GM21825 (cell line): Measurements from ENCODE around the gene KRTAP9-7.
"Not testable (repeated sequence)": the region's sequence is repeated elsewhere in the genome, so short reads cannot be mapped to it uniquely, and the experiment has no call there.

Source experiments
- ATAC-seq: cut with Tn5 transposase; IDR thresholded peaks from one replicate; pipeline ENCODE4 v1.9.1; 2021; ENCODE audit warnings: mild to moderate bottlenecking, moderate library complexity; ENCODE audit not compliant: unreplicated experiment

Gene KRTAP9-7

GRCh38 chr17:41271323-41271722 is 4.2 kb upstream of the KRTAP9-7 start:
- not testable (repeated sequence) for ATAC-seq

DNA sequence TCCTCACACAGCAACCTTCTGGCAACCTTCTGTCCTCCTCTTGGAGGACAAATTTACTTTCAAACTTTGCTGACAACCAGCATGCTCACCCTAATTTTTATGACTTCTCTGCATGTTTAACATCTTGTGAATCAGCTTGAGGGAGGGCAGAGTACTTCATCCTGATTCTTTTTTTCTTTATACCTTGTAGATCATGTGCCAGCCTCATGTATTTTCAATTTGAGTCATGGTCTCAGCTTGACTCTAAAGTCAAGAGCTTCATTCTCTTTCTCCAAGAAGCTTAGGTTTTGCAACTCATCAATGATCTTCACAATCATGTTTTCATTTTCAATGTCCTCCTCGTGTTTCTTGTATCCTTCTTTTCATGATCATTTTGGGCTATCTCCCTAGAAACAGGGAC is 3.6 kb upstream of the KRTAP9-7 start:
- no peak for ATAC-seq

DNA sequence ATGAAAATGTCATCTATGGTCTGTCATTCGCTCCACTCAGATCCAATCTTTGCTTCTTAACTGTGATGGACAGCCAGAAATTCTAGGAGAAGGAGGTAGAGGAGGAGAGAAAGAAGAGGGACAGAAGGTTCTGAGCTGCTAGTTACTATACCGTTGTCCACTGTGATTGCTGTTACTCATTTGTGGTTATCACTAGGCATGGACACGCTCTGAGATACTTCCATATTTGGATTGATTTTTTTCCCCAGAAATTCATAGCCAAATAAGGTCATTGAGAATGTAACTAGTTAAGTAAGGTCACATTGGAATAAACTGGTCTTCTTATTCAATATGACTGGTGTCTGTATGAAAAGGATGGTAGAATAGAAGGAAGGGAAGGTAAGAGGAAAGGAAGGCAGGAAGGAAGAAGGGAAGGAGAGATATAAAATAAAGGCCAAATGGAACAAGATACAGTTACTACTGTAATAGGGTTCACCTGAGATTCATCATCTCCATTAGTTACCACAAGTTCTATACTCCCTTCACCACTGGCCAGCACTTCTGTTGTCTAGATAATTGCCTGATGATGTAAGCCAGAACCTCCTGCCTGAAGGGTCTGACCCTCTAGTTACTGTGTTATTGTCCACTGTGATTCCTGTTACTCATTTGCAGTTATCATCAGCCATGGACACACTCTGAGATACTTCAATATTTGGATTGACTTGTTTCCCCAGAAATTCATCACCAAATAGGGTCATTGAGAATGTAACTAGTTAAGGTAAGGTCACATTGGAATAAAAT is 2.9 kb downstream of the KRTAP9-7 start:
- no peak for ATAC-seq

- no peak for ATAC-seq
These were observed 8.5 kb downstream of the KRTAP9-7 start for GRCh38 chr17:41284043-41284442.

DNA sequence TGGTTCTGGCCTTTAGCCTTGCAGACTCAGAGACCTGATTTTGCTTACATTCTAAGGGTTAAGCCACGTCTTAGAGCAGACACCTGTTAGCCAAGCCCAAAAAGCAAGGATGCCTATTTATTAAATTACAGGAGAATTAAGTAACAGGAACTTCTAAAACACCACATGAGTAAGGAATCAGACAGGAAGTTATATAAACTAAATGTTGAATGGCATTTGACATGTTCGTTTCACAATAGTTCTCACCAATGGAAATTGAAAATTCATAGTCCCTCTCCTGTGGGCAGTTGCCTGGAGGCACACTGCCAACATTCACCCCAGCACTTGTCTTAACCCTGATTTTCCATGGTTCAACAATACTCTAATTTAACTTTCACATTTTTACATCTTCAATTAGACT is 9.0 kb downstream of the KRTAP9-7 start:
- no peak for ATAC-seq

DNA sequence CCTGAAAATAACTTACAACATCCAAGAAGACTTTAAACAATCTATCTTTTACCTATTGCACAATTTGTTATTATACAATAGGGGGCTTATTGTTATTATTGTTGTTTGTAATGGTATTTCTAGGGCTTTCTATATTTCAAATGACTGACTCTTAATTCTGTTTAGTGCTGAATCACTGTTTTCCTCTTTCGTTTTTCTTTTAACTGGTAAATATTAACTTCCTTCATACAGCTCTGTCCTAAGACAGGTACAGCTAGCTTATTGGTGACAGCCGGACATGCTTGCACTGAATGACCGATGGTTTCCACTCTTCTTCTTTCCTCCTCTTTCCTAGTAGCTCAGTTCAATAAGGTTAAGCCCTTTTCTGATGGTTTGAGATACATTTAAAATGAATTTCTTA is 11.6 kb downstream of the KRTAP9-7 start:
- no peak for ATAC-seq

DNA sequence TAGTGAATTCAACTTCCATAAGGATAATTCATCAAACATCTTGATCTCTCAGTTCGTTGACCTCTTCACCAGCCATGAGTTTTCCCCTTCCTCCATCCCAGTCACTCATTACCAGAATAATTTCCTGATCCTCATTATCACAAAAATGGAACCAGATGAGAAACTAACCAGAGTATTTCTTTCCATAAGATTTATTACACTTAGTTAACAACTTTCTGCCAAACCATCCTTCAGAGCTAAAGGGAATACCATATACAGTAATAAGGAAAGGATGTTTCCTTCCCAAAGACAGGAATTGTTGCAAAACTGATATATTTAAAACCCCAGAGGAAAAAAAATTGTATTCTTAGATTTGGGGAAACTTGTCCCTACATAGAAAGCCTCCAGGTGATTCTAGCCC is 18.5 kb downstream of the KRTAP9-7 start:
- ATAC-seq: no peak

GRCh38 chr17:41296846-41297245 is 21.3 kb downstream of the KRTAP9-7 start:
- ATAC-seq: no peak

DNA sequence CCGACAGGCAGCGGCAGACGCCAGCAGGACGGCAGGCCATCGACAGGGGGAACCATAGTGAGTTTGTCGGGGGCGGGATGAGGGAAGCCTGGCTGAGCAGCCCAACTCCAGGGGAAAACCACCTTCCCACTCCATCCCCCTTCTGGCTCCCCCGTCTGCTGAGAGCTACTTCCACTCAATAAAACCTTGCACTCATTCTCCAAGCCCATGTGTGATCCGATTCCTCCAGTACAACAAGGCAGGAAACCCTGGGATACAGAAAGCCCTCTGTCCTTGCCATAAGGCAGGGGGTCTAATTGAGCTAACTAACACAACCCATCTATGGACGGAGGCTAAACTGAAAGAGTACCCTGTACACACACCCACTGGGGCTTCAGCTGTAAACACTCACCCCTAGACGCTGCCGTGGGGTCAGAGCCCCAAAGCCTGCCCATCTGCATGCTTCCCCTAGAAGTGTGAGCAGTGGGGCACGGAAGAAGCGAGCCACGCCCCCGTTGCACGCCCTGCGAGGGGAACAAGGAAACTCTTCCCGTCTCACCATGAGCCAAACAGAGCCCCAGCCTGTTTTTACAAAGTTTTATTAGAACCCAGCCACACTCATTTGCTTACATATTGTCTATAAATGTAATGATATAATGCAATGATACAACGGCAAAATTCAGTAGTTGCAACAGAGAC is 23.1 kb downstream of the KRTAP9-7 start:
- no peak for ATAC-seq

DNA sequence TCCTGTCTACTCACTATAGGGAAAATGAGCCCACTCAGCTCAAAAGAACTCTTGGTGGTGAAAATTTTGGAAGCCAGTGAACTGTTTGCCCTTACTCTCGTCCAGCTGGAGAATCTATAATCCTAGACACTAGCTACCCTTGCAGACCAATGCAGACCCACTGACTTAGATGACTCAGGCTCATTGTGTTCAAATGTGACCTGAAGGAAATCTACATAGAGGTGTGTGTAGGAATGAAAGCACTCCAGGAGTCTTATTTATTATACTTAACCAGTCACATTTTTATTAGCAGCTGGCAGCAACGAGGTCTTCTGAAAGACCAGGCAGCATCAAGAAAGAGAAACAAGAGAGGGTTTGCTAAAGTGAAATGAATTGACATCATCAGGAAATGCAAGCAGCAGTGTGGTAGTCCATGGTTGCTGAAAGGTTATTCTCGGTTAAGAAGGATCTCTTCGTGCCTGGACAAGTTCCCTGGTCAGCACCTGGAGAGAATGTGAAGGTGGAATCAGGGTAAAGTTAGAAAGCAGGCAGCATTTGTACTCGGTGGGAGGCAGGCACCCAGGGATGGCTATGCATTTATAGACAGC is 25.8 kb downstream of the KRTAP9-7 start:
- no peak for ATAC-seq

DNA sequence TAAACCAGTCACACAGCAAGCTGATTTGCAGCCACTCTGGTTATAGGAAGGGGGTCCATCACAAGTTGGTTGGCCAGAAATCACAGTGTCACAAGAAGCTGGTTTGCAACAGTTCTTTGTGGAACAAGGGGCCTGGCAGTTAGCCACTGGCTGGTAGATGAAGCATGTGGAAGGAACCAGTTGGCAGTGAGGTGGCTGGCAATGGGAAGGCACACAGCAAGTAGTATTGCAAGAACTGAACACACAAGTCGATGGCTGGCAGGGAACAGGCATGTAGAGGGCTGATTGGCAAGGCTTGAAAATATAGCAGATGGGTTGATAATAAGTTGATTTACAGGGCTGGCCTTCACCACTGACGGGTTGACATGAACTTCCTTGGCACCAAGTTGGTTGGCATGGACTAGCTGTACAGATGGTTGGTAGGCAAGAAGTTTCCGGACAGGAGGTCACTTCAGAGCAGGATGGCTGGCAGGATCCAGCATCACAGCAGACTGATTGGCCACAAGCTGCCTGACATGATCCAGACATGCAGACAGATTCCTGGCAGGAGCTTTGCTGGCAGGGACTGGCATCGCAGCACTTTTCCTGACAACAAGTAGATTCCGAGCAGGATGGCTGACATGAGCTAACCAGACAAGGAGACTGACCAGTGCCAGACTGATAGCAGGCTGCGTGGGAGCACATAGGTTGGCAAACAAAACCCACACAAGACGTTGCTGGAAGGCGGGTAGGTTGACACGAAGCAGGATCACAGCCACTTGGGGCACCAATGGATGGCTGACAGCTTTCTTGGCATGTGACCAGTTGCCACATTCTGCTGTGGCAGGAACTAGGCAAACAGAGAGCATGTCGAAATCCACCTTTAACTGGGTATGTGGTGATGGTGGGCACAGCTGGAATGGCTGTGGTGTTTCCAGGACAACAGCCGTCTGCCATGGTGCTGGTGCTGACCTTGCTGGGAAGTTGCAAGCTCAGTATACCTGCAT is 26.7 kb downstream of the KRTAP9-7 start, which contains the start of gene KRTAP29-1:
Gene KRTAP29-1 (minus strand): TSS at position 936 of the 986 bp plus-strand sequence. CDS start 0 bp downstream, at position 936.
- no peak for ATAC-seq

- ATAC-seq: no peak
These were observed 27.5 kb downstream of the KRTAP9-7 start for GRCh38 chr17:41302981-41303380.

GRCh38 chr17:41304091-41304490 is 28.6 kb downstream of the KRTAP9-7 start:
- ATAC-seq: no peak

DNA sequence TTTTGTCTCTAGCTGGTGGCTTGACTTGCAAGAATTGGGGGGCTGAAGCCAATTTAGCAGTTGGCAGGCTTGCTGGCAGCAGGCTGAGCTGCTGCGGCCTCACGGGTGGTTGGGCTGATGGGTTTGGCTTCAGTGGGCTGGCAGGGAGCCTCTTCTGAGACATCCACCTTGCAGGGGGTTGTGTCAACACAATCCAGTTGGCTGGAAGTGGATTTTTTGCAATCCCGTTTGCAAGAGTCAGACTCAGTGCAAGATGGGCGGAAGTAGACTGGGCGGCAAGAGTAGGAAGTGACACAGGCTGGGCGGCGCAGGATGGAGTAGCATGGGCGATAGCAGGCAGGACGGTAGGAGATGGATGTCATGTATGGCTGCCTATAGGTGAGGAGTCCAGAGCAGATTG is 32.1 kb downstream of the KRTAP9-7 start:
- ATAC-seq: no peak

- no peak for ATAC-seq
These were observed 32.9 kb downstream of the KRTAP9-7 start for GRCh38 chr17:41308251-41308917.

DNA sequence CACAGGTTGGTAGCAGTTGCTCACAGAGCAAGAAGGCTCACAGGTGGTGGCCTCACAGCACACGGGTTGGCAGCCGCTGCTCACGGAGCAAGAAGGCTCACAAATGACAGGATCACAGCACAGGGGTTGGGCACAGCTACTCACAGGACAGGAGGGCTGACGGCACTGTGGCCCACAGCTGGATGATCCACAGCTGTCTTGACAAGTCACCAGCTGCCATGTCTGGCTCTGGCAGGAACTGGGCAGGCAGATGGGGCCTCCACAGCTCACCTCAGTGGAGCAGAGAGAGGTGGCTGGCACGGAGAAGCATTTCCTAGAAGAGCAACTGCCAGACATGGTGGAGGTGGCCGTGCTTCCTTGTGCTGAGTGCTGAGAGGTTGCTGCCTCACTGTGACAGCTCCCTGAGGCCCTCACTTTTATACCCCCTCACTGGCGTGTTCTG is 33.4 kb downstream of the KRTAP9-7 start, which contains the start of gene KRTAP16-1:
Gene KRTAP16-1 (minus strand): TSS at position 392 of the 442 bp plus-strand sequence. CDS start 56 bp downstream, at position 336.
- no peak for ATAC-seq

DNA sequence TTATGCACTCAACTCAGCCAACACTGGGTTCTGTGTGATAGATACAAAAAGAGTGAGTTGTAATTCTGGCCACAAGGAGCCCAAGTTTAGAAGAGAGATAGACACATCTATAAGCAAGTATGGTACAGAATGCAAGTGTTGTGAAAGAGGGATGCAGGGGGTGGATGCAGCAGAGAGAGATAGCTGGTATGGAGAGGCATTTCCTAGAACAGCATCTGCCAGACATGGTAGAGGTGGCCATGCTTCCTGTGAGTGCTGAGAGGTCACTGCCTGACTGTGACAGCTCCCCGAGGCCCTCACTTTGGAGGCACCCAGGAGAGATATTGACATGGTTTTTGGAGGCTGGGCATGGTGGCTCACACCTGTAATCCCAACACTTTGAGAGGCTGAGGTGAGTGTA is 35.6 kb downstream of the KRTAP9-7 start:
- ATAC-seq: no peak

GRCh38 chr17:41315204-41315794 is 39.8 kb downstream of the KRTAP9-7 start, which contains the start of gene KRTAP17-1:
Gene KRTAP17-1, minus strand, starts transcription at chr17:41315710. Its CDS starts 60 bp downstream, at chr17:41315650.
- no peak for ATAC-seq

DNA sequence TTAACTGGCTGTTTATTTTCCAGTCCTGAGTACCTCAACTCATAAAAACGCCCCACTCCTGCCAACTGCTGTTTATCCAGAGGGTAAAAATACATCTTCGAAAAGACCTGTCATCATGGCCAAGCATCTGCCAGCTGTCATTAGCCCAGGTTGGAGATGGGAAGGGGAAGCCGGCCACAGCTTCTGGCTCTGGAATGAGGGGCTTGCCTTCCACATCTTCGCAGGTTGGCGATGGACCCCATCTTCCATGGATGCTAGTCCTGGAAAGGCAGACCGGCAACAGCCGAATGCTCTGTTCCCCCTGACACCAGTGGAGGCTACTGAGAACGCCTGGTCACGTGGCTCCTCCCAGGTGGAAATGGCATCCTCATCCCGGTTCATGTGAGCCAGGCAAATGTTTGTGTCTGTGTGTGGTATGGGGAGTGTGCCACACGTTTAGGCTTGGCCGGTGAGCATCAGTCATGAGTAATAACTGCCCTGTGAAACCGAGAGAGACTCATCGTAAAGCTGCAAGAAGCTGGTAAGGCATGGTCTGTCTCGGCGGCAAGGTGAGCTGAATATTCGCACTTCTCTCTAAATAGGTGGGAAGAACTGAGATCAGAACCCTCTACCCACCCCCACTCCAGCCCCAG is 40.4 kb downstream of the KRTAP9-7 start:
- ATAC-seq: no peak
